CD4-positive, alpha-beta T cell treated with Interleukin-12 subunit alpha and Interleukin-12 subunit beta, for 1 hour (primary cell): Measurements from ENCODE around the gene LTBR.

Experiments used
- DNase-seq: peaks from one replicate; pipeline ENCODE4 v3.0.0-alpha.2; 2020

The LTBR gene

DNA sequence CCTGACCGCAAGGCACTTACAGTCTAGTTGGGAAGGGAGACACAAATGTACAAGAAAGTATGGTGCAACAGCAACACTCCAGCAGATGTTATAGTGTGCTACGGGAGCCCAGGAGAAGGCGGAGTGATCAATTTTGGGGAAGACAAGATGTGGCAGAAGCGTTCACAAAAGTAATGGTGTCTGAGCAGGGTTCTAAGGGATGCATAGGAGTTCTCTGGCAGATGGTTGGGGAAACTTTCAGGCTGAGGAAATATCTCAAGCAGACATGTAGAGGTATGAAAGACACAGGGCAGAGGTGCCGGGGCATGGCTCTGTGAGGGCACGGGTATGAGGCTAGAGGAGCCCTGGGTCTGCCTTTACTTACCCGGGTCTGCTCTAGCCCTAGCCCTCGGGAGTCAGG, 37.0 kb upstream of the LTBR start:
- DNase-seq, result no peak

DNA sequence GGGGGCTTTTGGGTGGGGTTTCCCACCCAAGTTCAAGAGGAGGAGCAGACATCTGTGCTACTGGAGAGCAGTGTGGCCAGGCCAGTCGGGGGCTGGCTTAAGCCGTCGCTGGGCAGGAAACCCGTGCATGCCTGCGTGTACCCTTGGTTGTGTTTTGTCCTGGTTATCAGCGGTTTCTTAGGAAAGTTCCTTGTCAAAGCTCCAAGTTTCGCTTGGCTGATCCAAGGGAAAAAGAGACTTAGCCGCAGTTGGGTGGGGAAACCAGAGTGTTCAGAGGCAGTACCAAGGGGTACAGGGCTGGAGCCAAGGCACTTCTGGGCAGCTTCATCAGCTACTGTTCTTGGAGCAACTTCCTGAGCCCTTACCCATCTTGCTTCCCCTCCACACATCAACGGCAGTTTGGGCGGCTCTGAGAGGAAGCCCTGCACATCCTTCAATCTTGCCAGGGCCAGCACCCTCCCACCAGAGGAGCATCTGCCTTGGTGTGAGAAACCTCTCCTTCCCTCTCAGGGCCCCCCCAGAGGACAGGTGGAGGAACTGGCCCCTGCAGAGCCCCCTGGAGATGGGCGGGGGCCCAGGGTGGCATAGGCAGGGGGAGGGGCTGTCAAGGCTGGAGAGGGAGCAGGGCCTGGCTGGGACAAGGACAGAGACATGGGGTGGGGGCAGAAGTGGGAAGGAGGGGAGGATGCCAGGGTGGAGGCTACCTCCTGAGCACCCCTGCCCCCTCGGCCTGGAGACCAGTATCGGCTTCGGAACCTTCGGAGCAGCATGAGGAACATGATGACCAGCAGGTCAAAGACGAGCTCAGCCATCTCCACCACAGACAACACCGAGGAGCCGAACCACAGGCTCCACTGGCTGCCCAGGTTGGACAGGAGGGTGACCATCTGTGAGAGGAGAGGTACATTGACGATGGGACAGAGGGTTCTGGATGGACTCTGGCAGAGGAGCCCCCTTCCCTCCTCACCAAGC, 36.3 kb upstream of the LTBR start:
- no peak for DNase-seq

DNA sequence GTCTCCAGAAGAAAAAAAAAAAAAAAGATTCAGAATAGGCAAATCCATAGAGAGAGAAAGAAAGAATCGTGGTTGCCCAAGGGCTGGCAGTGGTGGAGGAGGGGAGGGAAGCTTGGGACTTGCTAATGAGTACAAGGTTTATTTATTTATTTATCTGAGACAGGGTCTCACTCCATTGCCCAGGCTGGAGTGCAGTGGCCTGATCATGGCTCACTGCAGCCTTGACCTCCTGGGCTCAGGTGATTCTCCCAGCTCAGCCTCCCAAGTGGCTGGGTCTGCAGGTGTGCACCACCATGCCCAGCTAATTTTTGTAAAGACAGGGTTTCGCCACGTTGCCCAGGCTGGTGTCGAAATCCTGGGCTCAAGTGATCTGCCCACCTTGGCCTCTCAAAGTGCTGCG, 32.3 kb upstream of the LTBR start:
- no peak for DNase-seq

DNA sequence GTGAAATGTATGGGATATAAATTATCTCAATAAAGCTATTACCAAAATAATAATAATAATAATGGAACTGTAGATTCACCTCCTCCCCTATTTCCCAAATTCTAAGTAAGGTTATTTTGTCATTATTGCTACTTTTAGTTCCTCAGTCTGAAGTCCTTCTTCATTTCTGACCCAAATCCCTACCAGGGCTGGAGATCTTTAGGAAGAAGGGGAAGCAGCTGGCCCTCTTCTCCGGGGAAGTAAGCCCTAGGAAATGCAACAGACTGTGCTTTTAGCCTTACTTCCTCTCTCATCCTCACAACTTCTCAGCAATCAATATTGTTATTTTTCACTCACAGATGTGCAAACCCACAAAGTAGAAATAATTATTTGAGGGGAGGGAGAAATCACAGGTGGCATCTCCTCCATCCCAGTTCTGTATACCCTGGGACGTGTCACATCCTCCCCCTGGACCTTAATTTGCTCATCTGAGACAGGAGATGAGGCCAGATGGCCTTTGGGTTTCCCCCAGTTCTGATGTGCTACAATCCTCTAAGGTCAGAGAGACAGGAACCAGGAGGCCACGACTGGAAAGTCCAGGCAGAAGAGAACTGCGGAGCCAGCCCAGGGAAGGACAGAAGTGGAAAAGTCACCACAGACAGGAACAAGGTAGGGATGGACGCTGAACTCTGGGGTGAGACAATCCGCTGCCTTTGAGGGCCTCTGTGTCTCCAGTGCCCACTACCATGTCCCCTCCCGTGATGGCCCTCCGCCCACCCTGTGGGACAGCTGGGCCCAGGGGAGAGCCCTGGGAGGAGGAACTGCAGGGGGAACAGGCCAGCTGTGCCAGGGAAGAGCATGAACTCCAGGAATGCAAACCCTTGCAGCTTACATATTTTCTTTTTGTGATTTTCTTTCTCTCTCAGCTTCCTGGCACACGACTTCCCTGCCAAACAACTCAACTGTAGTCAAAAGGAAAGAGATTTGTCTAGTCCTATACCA, 31.5 kb upstream of the LTBR start:
- no peak for DNase-seq

DNA sequence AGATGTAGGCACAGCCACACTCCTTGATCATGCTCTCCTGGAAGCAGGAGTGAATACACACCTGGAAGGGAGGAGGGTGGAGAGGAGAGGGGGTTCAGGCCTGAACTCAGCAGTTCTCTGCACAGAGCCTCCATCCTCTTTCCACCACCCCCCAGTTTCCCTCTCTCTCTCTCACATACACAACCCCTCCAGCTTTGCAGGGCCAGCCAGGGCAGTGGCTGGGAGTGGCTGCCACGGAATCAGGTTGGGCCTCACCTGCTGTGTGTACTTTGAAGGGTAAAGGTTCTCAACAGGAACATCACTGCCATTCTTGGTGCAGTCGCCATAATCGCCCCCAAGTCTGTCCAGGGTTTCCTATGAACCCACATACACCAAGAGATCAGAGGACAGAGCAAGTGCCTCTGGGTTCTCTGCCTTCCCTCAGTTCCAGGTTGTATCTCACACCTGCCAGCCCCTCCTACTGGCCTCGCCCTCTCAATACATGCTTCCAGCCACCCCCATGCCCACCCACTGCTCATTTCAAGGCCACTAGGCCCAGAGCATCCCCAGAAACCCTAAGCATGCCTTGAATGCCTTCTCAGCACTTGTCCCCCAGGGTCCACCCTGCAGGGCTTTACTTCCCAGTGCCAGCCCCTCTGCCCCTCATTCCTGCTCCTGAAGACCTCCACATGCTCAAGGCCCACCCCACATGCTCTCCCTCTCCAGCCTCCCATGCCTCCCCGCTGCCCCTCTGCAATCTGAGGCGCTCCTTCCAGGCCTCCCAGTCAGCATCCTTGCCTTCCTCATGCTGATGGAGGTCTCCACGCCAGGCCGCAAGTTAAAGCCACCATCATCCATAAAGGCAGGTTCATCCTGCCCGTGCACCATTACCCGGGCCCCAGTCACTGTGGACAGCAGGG, 29.2 kb upstream of the LTBR start:
- DNase-seq, result no peak

DNA sequence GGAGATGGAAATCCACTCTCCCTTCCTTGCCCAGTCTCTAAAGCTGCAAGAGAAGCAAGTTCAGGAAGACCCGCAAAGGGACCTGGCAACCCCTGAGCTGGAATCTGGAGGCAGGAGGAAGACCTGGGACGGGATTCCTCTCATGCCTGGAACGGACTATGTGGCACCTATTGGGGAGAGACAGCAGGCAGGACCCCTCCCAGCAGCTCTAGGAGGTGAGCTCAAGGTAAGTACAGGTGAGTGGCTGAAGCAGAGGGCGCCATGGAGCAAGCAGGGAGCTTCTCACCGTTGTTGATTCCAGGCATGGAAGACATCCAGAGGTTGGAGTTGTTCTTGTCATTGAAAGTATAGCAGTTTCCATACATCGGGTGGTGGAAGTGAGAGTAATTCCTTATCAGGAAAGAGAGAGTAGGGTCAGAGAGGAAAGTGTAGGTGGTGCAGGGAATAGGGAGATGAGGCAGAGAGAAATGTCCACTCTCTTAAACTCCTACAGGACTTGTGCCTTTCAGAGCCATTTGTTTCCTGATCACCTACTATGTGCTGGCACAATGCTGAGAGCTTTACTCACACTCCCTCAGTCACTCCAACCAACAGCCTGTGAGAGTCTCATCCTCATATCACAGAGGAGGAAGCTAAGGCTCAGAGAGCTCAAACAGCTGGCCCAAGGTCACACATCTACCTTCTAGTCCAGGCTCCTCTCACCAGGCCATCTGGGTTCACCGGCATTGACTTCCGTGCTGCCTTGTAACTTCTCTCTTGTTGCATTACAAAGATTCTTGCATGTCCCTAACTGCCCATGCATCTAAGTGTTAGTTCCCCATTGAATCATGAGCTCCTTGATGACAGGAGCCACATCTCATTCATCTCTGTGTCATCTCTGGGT, 28.2 kb upstream of the LTBR start:
- no peak for DNase-seq

DNA sequence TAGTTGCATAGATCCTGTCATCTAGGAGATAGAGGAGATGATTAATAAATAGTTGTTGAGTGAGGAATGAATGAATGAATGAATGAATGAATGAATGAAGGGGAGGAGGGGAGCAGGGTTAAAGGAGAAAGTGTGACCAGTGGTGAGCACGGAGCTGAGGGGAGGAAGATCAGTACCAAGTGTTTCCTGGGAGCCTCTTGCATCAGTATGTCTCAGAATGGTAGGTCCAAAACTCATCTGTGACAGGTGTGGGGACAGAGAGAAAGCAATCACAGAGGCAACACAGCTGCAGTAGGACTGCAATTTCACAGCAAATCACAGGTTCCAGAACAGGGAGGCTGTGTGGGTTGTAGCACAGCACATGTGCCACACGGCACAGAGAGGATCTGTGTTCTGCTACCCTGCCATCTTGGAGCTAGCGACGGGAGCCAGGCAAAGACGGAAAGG, 27.6 kb upstream of the LTBR start:
- DNase-seq, result no peak

DNA sequence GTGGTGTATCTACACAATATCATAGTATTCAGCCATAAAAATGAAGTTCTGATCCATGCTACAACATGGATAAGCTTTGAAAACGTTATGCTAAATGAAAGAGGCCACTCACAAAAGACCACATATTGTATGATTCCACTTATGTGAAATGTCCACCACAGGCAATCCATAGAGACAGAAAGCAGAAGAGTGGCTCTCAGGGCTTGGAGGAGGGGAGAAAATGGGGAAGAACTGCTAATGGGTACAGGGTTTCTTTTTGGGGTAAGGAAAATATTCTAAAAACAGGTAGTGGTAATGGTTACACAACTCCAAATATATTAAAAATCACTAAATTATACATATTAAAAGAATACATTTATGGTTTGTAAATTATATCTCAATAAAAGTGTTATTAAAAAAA, 25.1 kb upstream of the LTBR start:
- no peak for DNase-seq

DNA sequence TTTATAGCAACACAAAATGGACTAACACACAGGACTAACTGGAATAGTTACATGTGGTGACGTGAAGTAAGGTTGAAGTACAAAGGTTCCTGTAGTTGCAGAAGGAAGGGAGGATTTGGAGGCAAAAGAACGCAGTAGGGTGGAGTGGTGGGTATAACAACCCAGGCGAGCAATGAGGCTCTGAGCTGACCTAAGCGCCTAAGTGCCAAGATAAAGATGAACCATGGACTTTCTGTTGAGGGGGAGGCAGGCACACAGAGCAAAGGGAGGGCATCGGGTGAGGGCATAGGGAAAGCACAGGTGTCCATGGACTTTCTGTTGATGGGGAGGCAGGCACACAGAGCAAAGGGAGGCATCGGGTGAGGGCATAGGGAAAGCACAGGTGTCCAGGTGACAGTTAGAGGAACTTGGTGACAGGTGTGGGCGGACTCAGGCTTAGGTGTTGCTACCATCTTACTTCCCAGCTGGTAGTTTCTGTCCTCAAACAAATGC, 23.8 kb upstream of the LTBR start:
- no peak for DNase-seq

DNA sequence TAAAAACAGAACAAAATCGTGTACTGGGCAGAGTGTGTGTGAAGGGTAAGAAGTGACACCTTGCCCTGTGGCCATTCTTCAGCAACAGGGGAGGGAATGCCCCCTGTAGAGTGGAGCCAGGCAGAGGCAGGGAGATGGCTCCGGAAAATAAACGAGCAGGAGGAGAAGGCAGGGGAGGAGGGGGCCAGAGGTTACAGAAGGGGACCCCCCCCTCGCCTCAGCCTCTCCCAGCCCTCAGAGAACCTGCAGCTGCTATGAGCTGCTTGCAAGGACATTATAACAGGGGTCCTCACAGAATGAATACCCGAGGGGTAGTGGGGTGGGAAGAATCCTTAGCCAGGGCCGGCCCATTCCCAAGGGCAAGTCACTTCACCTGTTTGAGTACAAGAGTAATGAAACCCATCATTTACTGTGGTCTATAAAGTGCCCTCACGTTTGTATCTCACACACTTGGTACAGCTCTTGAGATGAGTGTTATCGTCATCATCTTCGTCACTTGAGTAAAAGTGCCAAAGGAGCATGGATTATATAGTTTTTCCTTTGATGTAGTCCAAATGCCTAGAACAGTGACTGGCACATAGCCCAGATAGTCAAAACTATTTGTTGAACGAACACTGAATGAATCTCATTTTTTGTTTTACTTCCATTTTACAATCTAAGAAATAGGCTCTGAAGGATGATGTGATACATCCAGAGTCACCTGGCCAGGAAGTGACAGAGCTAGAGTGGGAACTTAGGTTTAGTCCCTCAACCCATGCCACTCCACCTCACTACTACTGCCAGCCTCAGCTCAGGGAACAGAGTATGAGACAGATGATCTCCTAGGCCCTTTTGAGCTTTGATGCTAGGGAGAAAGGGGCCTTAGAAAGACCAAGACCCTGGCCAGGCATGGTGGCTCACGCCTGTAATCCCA, 23.1 kb upstream of the LTBR start:
- DNase-seq, result no peak

DNA sequence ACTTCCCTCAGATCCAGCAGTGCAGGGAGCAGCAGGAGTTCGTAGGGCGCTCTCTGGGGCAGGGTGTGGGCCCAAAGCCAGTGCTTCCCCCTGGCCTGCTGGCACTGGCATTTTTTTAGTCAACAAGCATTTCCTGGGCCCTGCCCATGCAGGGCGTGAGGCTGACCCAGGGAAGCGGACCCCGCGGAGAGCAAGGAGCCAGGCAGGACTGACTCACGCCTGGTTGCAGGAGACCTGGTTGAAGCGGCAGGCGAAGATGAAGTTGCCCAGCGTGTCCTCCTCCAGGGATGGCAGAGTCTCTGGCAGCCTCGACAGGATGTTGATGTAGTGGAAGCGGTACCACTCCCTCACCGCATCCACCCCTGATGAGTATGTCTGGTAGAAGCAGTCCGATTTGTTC, 22.1 kb upstream of the LTBR start:
- peak; percentile 20 for DNase-seq

DNA sequence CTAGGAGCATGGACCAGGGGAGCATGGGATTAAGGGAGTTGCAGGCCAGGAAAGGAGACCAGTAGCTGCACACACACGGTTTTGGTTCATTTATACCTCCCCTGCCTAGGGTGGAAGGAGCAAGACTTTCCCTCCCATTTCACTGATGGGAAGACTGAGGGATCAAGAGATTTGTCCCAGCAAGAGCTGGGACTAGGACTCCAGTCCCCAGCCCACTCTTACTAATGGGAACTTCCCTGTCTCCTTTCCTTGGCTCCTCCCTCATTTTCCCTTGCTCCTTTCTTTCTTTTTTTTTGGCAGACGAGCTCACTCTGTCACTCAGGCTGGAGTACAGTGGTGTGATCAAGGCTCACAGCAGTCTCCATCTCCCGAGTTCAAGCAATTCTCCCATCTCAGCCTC, 21.6 kb upstream of the LTBR start:
- no peak for DNase-seq

DNA sequence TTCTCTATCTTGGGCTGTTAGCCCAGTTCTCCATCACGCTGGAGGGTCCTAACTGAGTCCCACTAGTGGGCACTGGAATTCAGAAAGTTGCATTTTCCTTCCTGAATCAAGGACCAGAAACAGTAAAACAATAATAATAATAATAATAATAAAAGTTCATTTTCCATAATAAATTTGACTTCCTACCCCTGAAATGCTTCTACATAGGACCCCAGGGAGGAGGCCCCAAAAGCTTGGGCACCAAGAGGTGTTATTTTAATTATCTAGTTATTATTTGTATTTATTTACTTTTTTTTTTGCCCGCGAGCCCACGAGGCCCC, 21.0 kb upstream of the LTBR start:
- no peak for DNase-seq

DNA sequence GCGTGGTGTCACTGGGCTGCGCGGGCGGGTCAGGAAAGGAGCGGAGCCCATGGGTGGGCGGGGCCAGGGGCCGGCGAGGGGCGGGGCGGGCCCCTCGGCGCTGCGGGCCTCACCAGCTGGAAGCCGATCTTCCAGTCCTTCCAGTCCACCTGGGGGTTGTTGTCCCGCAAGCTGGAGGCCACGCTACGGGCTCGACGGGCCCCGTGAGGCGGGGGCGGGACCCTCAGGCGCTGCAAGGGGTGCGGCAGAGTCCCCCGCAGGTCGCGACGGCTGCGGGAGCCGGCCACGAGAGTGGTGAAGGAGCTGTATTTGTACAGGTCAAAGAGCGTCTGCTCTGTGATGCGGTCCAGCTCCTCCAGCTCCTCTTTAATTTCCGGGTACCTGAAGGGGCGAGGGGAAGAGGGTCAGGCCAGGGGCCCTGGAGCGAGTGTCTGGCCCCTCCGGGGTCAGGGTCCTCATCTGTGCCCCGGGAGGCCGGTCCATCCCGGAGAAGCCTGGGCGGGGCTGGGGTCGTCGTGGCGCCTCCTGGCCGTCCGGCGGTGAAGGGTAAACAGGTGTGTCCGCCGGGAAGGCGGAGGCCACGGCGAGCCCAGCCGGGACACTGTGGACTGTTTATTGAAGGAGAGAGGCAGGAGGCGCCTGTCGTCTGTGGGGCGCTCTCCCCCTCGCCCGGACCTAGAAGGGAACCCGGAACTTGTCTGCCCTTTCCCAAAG, 20.5 kb upstream of the LTBR start:
- peak; percentile 74 for DNase-seq

DNA sequence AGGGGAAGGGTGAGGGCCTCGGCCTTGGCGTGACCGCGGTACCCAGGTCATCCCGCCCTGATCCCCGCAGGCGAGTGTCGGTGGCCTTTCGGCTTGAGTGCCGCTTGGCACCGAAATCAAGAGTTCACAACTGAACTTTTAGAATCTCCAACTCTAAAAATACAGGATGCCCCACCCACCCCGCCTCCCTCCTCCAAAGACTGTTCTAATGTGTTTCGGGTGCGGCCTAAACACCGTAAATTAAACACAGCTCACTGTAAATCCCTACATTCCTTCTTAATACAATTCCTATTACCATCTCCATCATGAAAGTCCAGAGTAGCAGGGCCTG, 20.0 kb upstream of the LTBR start:
- DNase-seq, result no peak

DNA sequence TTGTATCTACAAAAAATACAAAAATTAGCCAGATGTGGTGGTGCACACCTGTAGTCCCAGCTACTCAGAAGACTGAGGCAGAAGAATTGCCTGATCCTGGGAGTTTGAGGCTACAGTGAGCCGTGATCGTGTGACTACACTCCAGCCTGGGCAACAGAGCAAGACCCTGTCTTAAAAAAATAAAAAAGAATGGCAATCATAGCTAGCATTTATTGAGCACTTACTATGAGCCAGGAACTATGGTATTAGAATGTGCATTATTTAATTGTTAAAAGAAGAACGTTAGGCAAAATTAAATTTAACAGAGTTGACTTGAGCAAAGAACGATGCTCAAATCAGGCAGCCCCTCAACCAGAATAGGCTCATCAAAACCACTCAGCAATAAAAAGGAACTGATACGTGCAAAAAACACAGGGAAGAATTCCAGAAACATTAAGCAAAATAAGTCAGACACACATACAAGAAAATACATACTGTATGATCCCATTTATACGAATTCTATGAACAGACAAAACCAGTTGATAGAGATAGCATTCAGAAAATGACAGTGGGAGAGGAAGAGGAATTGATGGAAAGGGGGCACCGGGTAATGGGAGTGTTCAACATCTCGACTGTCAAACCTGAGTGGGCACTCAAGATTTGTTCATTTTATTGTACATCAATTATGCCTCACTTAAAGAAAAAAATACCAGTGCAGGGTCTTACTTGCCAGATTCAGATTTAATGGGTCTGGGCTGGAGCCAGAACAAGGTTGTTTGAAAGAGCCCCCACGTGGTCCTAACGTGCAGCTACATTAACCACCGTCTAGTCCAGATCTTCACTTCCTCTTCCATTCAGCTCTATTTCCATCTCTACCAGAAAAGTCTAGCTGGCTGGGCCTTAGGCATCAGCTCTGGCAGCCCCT, 16.6 kb upstream of the LTBR start:
- peak; percentile 68 for DNase-seq

DNA sequence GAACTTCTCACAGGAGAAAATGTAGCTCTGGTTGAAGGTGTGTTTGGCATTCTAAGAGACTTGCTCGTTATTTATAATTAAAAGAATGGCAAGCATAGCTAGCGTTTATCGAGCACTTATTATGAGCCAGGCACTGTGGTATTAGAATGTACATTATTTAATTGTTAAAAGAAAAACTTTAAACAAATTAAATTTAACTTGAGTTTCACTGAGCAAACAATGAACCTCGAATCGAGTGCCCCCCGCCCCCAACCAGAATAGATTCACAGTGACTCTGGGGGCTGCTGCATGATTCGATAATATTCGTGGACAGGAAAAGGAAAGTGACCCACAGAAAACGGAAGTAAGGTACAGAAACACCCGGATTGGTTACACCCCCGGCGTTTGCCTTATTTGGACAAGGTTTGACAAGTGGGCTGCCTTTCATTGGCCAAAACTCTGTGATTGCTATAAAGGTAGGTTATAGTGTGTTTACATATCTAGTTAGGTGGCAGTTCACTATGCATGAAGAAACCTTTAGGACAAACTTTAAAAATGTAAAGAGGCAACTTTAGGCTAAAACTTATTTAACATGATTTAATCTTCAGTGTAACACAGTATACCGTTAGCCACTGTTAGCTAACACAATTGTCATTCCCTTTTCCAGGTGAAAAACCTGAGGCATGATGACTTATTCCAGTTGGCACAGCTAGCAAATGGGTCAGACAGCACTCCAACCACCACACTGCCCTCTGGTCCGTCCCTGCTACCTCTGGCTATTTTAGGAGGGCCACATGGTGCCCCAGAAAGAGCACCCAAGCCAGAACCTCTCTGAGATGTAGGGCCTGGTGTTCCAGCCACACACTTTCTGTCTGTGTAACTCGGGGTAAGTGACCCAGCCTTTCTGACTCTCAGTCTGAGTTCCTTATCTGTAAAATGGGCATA, 15.7 kb upstream of the LTBR start:
- peak; percentile 19 for DNase-seq
